Measurements from ENCODE around the gene FGF5. TPM values are rescaled to one million over a fixed set of nuclear protein-coding genes. Genes with fewer than 3 reads are reported as not detected.

Gene FGF5, protein sequence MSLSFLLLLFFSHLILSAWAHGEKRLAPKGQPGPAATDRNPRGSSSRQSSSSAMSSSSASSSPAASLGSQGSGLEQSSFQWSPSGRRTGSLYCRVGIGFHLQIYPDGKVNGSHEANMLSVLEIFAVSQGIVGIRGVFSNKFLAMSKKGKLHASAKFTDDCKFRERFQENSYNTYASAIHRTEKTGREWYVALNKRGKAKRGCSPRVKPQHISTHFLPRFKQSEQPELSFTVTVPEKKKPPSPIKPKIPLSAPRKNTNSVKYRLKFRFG
- 0.05 to 0.32 TPM (median 0.15 TPM) in 5 replicates for total RNA-seq (2022; extraction: Qiagen RNA extraction)

DNA sequence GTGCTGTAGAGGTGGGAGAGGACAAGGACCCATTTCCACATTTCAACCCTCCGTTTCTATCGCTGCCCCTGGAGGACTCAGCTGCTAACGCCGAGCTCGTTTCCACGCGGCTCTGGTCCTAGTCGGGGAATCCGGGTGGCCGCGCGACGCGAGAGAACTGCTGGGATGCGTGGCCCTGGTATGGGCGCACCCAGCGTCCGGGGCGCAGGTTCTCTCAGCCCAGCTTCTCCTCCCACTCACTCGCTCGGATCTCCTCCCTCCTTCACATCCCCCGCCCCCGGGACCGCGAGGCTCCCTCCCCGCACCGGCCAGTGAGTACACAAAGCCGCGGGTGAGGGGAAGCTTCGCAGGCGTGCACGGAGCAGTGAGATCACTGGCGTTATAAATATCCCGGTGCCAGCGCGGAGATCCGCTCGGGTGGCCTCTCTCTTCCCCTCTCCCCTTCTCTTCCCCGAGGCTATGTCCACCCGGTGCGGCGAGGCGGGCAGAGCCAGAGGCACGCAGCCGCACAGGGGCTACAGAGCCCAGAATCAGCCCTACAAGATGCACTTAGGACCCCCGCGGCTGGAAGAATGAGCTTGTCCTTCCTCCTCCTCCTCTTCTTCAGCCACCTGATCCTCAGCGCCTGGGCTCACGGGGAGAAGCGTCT lies at the start of gene FGF5:
FGF5 (plus strand) TSS at position 412 of the 649 bp plus-strand sequence; CDS start at position 573, 161 bp downstream.

DNA sequence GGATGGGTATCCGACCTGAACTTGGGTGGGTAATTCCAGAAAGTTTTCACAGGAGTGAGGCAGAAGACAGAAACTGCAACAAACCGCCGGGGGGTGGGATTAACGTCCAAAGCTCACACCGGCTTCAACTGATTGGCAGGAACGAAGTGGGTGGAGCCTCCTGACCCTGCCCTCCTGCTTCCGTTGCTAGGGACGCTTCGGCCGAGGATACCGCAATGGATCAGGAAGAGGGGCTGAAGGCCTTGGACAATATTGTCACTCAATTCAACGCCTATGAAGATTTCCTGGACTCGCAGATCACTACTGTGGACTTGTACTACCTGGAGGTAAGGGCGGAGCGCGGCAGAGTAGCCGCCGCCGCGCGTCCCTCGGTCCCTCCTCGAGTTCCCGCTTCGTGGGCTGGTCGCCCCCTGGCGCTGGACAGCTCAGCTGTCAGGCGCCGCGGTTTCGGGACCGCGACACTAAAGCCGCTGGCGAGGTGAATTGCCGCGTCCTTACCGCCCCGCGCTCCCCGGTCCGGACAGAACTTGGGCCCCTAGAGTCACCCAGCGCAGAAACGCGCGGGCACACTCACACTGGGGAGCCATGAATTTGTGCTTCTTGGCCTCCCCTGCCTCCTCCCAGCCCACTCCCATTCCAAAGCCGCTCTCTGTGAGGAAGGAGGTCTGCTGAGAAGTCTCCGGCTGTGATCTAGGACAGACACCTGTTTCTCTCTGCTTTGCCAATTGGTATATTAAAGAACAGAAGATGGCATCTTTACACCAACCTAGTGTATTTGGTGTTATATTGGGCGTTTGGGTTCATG lies 69.3 kb downstream of the FGF5 start, which contains the start of gene CFAP299:
CFAP299 (plus strand) TSS at position 177 of the 805 bp plus-strand sequence.

Other genes starting within 250 kb of the FGF5 start
- gene ANTXR2, start 193.4 kb upstream of the FGF5 start, total RNA-seq (2022; extraction: Qiagen RNA extraction), result 3.2 to 4.9 TPM (median 3.5 TPM) in 5 replicates
- gene PRDM8, start 69.2 kb upstream of the FGF5 start, total RNA-seq (2022; extraction: Qiagen RNA extraction), result 0.10 to 0.46 TPM (median 0.17 TPM) in 5 replicates
- gene CFAP299, start 69.1 kb downstream of the FGF5 start, total RNA-seq (2022; extraction: Qiagen RNA extraction), result not detected in 5 replicates

Measured in A549 treated with Hydrocortisone at 1 μM for 4 hours (cell line).